Esophagus squamous epithelium (tissue), 4 donors: Measurements from ENCODE around the gene MYH10.

Experiments
- POLR2A ChIP-seq, 4 donors: fragments of 450-650 bp; IDR thresholded peaks; one replicate each; pipeline ENCODE4 v1.6.1; 2017; ENCODE audit warnings: antibody characterized with exemption in 4 of 4, mild to moderate bottlenecking in 4 of 4, moderate library complexity in 3 of 4
- TF ChIP-seq, protein P1 (sequence below), 6 experiments: fragments of 450-650 bp in 4 of 6; fragments of 200-600 bp in 2 of 6; sonication (generic) in 2 of 6; IDR thresholded peaks; one replicate each; pipeline ENCODE4 v1.5.1; 2016 to 2019; ENCODE audit warnings: antibody characterized with exemption in 6 of 6, mild to moderate bottlenecking in 4 of 6, moderate library complexity in 4 of 6

DNA sequence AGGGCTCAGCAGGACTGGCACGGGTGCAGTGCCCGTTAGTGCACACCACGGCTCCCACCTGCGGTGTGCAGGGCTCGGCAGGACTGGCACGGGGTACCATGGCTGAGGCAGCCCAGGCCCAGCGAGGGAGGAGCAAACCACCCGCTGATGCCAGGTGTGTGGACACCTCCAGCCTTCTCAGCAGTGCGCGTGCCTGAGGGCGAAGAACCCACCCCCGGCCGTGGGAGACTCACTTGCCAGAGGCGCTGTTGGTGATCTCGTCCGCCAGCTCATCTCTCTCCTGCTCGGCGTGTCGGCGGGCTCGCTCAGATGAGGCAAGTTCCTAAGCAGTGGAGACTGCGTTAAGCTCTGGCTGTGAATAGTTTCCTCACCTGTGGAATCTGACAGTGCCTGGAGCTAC is 149.4 kb downstream of the MYH10 start:
- TF ChIP-seq, protein P1, sequence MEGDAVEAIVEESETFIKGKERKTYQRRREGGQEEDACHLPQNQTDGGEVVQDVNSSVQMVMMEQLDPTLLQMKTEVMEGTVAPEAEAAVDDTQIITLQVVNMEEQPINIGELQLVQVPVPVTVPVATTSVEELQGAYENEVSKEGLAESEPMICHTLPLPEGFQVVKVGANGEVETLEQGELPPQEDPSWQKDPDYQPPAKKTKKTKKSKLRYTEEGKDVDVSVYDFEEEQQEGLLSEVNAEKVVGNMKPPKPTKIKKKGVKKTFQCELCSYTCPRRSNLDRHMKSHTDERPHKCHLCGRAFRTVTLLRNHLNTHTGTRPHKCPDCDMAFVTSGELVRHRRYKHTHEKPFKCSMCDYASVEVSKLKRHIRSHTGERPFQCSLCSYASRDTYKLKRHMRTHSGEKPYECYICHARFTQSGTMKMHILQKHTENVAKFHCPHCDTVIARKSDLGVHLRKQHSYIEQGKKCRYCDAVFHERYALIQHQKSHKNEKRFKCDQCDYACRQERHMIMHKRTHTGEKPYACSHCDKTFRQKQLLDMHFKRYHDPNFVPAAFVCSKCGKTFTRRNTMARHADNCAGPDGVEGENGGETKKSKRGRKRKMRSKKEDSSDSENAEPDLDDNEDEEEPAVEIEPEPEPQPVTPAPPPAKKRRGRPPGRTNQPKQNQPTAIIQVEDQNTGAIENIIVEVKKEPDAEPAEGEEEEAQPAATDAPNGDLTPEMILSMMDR (IDR thresholded peaks at IDR 0.05) = no peak
- TF ChIP-seq POLR2A (IDR thresholded peaks at IDR 0.05) = no peak
